Measurements from ENCODE around the gene MAGI1.
"Not testable (repeated sequence)": the region's sequence is repeated elsewhere in the genome, so short reads cannot be mapped to it uniquely, and the experiment has no call there.

MAGI1 gene

DNA sequence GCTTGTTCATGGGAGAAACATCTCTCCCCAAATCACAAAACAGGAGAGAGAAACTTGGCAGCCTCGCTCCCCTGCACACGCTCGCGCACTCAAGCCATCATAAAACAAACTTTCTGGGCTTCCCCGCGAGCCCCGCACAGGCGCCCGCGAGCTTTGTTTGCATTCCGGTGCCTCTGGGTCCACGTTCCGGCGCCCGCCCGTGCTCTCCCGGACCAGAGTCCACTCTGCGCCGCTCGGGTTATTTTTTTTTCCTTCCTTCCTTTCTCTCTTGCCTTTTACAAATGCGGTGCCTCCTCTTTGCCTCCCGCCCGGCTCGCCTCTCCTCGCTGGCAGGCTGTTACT is 363 bp downstream of the MAGI1 start:
- DNase-seq: no peak

DNA sequence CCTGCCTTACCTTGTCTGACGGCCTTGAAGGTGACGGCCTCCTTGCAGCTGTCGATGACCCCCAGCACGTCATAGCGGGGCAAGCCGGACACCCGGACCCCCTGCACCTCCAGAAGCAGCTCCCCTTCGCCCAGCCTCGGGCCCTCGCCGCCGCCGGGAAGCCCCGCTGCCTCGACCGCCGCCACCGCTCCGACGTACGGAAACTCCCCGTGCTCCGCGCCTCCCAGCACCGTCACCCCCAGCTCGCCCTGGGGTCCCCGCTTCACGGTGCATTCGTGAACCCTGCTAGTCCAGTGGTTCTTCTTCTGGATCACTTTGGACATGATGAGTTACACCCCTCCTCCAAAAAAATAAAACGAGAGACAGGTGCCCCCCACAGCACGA is 740 bp downstream of the MAGI1 start:
- no peak for DNase-seq

GRCh38 chr3:66037330-66037985 is 1.3 kb downstream of the MAGI1 start:
- no peak for DNase-seq

DNA sequence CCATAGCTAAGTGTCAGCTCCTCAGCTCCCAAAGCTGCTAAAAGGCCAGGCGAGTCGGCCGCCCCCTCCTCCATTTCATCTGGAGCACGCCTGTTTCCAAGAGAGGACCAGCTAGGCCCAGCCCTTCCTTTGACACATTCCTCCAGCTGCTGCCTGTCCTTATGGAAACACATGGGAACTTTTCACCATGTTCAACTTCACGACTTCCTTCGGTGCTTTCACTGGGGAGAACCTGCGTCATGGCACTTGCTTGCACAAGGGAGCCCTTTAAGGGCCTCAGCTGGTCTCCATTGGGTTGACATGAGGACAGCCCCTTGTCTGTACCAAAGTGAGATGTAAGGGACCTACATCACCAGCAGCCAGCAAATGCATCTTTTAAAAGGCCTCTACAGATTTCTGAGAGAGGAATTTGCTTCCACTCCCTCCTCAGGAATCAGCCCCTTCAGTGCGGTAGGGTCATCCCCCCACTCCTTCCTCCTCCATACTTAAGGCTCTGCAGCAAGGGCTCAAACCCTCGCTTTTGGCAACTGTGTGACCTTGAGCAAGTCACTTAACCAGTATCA is 2.1 kb downstream of the MAGI1 start:
- no peak for DNase-seq

DNA sequence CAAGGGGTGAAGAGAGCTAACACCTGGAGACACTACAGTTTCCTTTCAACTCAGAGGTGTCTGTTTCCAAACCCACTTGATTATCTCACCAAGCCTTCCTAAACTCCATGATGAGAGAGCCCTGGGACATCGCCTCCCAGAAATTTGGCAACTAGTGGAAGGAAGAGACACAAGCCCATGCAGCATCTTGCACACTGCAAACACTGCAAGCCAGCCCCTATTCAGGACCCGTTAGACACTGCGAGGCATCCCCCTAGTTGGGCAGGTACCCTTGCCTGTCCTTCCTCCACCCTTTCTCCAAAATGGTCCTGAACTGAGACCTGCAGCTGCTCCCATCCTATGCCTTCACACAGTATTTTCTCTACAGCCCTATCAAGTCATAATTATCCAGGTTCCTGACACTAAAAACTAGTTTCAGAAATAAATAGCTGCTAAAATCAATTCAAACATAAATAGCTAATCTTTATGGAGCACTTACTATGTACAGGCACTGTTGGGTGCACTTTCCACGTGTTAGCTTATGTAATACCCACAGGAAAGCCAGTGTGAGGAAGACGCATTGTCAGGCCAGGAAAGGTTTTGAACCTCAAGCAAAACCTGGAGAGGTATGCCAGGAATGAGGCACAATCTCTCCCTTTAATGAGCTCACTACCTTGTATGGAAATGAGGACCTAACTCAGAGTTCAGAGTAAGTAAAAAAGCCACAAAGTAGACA is 2.8 kb downstream of the MAGI1 start:
- DNase-seq: no peak

DNA sequence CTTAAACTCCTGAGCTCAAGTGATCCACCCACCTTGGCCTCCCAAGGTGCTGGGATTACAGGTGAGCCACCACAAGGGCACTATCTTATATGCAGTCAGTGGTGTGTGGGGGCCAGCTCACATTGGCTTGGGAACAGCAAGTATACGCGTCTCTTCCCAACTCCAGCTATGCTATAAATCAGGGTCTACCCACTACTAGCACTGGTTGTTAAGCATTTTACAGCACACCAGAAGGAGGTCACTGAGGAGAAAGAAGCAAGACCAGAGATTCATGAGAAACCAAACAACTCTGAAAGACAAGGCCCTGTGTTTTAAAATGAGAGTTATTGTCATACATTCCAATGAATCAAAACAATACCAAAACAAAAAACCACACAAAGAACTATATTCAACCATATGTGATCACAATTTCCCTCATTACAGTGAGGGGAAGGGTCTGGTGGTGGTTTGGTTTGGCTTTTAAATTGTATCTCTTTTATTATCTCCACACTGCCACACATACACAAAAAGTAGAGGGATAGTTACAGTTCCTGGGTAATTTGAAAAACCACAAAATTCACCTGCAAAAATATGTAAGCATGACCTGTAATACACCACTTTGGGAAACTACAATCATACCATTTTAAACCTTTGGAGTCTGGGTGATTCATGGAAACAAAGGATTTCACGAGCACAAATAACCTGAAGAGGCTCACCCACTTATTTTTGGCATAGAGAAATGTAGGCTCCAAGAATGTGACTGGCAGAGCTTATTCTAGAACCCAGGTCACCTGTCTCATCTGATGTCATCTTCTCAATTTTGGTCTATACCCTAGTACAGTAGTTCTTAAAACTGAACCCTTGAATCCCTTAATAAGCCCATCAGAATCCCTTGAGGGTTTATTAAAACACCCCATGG is 5.2 kb downstream of the MAGI1 start:
- DNase-seq: no peak

DNA sequence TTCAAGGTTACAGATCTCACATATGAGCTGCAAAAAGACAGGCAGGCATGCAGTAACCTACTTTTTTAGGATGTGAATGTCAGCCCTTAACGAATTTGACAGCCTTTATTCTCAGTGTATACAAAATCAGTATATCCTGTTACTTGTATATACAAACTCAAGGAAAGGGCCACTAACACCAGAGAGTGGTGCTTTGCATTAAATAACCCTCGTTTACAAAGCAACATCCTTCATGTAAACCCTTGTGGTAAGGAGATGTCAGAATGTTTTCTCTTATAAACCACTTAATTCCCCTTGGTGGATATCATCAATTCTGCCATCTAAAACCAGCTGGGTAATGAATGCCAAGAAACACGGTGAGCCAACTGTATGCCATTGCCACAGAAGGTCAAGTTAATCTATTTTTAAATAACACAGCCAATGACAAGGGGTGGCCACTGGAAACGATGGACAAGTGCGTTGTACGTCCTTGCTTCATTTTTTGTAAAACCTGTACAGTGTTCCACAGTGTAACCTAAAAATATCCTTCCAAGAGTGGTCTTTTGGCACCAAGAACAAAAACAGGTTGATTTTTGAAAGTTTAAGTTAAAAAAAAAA is 7.5 kb downstream of the MAGI1 start:
- DNase-seq: no peak

DNA sequence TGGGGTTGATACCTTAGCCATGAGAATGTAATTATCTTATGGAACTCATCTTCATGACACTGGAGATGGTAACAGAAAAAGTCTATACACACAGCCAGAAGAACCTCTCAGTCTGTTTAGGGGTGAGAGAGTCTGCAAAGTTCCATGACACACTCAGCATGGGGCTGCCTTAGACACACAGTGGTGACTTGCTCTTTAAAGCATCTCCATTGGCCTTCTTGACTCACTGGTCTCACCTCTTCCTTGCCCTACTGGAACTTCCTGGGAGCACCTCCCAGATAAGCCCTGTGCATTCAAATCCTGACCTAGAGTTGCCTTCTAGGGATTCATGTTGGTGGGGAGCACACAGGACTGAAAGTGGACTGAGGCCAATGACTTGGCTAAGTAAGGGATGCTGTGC is 9.3 kb downstream of the MAGI1 start:
- no peak for DNase-seq

DNA sequence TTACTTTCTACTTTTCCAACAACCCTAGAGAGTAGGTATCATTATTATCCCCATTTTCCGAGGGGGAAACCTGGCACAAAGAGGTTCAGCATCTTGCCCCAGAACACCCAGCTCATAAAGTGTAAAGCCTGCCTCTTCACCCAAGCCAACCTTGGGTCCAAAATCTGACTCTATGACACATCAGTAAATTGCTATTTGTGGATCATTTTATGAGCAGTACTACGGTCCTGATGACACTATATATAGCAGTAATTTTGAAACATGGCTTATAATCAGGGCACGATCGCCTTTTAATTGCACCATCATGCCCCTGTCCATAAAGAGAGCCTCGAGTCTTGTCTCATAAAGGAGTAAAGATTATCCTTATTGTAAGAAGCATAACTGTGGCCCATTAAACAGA is 9.7 kb downstream of the MAGI1 start:
- no peak for DNase-seq

DNA sequence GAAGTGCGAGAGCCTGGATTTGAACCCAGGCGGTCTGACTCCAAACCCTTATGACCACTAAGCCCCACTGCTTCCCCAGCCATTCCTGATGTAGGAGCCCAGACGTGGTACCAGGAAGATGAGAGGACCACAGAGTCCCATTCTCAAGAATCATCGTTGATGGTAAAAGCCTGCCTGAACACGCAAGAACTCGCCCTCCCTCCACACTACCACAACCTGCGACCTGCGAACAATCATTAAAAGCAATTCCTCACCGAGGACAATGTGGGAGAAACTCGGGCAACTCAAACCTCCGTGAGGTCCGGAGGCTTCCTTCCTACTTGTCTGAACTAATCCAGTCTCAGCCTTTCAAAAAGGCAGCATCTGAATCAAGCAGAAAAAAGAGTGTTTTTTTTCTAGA is 10.3 kb downstream of the MAGI1 start:
- DNase-seq: no peak

DNA sequence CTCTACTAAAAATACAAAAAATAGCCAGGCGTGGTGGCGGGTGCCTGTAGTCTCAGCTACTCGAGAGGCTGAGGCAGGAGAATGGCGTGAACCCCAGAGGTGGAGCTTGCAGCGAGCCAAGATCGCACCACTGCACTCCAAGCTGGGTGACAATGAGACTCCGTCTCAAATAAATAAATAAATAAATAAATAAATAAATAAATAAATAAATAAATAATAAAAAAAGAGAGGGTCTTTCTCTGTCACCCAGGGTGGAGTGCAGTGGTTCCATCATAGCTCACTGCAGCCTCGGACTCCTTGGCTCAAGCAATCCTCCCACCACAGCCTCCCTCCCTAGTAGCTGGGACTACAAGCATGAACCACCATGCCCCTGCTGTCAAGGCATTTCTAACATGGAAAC is 11.6 kb downstream of the MAGI1 start:
- DNase-seq: not testable (repeated sequence)

- no peak for DNase-seq
Measured at GRCh38 chr3:66023738-66024385, 14.9 kb downstream of the MAGI1 start.

DNA sequence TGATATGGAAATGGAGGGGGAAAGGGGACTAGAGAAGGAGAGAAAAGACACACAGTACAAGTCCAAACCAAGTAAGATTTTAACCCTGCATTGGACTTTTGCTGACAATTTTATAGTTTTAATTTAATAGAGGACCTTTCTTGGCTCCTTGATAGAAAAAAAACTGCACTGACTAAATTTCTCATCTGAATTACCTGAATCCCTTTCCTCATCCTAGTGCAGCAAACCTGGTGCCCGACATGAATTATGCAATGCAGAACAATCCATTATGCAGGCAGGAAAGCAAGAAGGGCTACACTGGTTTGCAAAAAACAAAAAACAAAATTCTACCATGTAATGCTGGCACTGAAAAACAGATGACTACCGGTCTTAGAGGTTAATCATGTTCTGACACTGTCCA is 15.5 kb downstream of the MAGI1 start:
- no peak for DNase-seq

DNA sequence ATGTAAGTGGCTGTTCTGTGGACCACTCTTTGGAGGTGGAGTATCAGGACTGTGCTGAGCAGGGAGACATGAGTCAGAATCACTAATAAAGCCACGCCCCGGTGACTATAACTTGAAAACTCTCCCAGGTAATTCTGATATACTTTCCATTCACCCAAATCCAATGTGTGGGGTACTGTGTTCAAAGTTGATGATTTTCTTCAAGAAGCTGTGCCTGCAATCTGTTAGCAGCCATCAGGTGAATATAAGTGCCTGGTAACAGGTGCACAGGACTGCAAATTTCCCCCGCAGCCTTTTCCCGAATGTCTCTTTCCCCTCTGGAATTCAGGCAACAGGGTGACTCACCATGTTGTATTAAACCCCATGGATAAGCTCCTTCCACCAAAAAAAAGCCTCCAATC is 17.0 kb downstream of the MAGI1 start:
- DNase-seq: no peak

DNA sequence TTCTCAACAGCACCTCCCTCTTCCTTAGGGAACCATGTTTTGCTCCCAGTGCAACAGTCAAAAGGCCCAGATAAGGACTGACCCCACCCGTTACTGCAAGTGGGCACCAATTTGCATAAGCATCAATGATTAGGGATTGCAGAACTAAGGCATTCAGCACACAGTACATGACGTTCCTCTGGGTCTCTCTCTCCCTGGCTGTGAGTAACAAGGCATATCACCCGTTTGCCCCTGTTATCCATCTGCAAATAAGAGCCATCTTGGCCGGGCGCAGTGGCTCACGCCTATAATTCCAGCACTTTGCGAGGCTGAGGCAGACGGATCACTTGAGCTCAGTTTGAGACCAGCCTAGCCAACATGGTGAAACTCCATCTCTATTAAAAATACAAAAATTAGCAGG is 18.8 kb downstream of the MAGI1 start:
- DNase-seq: no peak

DNA sequence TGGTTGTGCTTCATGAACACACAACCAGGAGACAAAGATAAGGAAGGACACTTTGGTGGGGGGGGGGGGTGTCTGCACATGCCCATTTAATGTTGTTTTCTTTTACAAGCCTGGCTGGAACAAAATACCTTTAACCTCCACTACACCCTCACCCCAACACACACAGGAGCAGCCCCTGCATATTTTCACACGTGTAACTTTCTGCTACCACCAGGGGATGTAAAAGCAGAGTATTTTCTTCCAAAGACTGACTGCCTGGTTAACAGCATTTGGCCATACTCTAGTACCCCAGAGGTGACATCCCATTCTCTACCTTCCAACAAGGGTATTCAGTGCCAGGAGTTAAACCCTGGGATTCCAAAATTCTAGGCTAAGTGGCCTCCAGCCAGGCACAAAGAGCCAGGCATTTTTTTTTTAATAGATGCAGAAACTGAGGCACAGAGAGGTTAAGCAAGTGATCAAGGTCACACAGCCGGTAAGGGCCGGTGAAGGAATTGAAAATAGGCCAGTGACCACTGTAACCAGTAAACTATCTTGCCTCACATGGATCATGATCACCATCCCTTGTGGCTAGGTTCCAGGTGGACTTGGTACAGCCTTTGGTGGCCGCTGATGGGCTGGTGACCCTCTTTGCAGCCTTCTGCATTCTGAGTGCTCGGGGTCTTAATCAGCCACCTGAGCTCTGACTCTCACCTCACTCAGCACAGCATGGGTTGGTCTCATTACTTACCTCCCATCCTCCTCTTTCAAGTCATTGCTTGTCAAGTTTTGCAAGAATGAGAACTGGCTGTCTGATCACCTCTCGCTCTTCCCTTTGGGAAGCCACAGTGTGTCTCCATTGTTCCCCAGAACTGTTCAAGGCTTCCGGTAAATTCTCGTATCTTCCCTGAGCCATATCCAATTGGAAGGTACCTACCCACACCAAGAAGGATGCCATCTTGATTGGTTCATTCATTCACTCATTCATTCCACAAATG is 20.4 kb downstream of the MAGI1 start:
- no peak for DNase-seq

DNA sequence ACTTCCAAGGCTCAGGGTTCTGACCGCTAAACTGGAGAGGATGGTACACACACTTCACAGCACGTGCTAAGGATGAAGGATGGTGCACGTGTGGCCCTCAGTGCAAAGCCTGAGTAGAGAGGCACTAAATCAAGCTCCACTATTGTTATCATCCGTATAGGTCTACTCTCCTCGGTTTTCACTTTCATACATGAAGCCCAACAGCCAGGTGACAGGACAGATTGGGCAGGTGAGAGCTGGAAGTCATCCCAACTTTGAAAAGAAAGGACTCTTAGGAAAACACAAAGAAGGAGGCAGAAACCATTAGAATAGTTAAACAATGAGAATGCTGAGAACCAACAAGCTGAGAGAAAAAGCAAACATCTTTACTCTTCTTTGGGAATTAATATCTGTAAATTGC is 21.1 kb downstream of the MAGI1 start:
- no peak for DNase-seq

DNA sequence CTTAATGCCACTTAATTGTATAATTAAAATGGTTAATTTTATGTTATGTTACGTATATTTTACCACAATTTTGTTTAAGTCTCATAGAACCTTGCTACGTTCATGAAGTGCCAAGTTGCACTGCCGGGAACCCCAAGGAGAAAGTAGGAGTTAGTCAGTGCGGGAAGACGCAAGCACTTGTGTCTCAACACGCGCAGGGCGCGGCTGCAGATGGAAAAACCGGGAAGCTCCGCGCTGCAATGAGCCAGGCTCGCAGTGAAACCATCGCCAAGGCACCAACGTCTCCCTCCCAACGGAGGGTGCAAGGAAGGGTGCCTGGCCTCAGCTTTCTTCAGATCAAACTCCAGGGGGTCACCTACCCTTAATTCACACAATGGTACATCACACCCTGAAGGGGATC is 21.6 kb downstream of the MAGI1 start:
- DNase-seq: no peak

- DNase-seq: no peak
Measured at GRCh38 chr3:66015841-66016240, 22.9 kb downstream of the MAGI1 start.

GRCh38 chr3:66014651-66015050 is 24.1 kb downstream of the MAGI1 start:
- no peak for DNase-seq

DNA sequence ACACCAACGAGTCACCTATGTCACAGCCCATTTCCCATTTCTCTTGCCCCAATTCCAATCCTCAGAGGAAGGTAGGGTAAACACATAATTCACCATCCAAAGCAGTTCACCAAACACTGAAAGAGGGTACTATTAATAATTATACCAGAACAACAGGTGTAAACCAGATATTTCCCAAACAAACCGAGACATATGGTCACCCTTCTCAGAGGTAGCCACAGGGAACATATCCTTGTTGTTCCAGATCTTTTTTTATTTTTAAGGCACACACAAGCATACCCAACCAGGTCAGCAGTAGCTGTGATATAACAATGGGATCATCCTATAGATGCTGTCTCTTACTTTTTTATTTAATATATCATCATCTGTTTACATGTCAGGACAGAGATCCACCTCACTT is 24.7 kb downstream of the MAGI1 start:
- no peak for DNase-seq

DNA sequence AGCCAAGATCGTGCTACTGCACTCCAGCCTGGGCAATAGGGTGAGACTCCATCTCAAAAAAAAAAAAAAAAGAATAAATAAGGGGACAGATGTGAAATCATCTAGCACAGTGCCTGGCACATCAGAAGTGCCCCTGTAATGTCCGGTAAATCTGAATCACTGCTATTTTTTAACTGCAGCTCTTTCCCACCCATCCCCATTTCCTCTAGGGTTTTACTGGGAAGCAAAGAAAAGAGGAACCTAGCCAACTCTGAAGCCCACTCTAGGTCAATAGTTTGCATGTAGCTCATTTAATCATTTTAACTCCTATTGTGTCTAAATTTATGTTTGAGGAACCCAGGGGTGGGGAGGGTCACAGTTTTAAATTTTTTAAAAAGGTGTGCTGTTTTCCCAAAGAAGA is 26.0 kb downstream of the MAGI1 start:
- no peak for DNase-seq

All from stimulated activated CD4-positive, alpha-beta T cell treated with anti-CD3 and anti-CD28 coated beads, Interleukin-4, amount 100 ng/mL, for 4 hours (primary cell).